Vagina (tissue), 2 donors: Measurements from ENCODE around the gene GRIPAP1. TPM values are rescaled to one million over a fixed set of nuclear protein-coding genes. Genes with fewer than 3 reads are reported as not detected.
"Not testable (repeated sequence)": the region's sequence is repeated elsewhere in the genome, so short reads cannot be mapped to it uniquely, and the experiment has no call there.

ENCODE experiments used
- DNase-seq, 2 donors: peaks; one replicate each; pipeline ENCODE4 v3.0.0-alpha.2; 2017; ENCODE audit errors: extremely low spot score in 2 of 2
- H3K27ac ChIP-seq: fragments of 200-600 bp; sonication (generic); one replicate; pipeline ENCODE4 v1.5.1; 2019
- H3K27me3 ChIP-seq: fragments of 200-600 bp; sonication (generic); one replicate; pipeline ENCODE4 v1.5.1; 2019
- H3K36me3 ChIP-seq, 2 donors: fragments of 200-600 bp; sonication (generic); one replicate each; pipeline ENCODE4 v1.5.1; 2017 to 2019
- H3K4me1 ChIP-seq: fragments of 200-600 bp; sonication (generic); one replicate; pipeline ENCODE4 v1.5.1; 2019
- H3K4me3 ChIP-seq, 2 donors: fragments of 200-600 bp; sonication (generic); 1 replicate in 1 of 2; 2 replicates in 1 of 2; pipeline ENCODE4 v1.5.1; 2016 to 2019
- H3K9me3 ChIP-seq: fragments of 200-600 bp; sonication (generic); one replicate; pipeline ENCODE4 v1.5.1; 2019
- POLR2A ChIP-seq, 2 donors: fragments of 450-650 bp; IDR thresholded peaks; one replicate each; pipeline ENCODE4 v1.6.1; 2017; ENCODE audit warnings: antibody characterized with exemption in 2 of 2, mild to moderate bottlenecking in 2 of 2, moderate library complexity in 2 of 2
- POLR2AphosphoS5 ChIP-seq, 2 donors: sonication (generic); formaldehyde crosslinking; IDR thresholded peaks; one replicate each; pipeline ENCODE4 v1.9.0; 2017; ENCODE audit warnings: antibody characterized with exemption in 2 of 2, mild to moderate bottlenecking in 2 of 2, low read depth in 1 of 2; ENCODE audit not compliant: insufficient read depth in 1 of 2
- intact Hi-C: fragments of 100-400 bp; cut with DNase I; formaldehyde crosslinking; loops from one replicate; pipeline ENCODE4 v1.15.1; 2023
- total RNA-seq: library from RNA; depleted of rRNA; stranded (reverse); fragments of >200 nt; gene quantifications from one replicate; pipeline ENCODE4 v1.2.3, GENCODE V29; 2016
- TF ChIP-seq, protein P1 (sequence below), 3 experiments: fragments of 450-650 bp in 2 of 3; fragments of 200-600 bp in 1 of 3; sonication (generic) in 1 of 3; IDR thresholded peaks; one replicate each; pipeline ENCODE4 v1.5.1; 2017 to 2019; ENCODE audit warnings: antibody characterized with exemption in 3 of 3, mild to moderate bottlenecking in 2 of 3, moderate library complexity in 2 of 3

Gene GRIPAP1
- total RNA-seq, 1 donor from 2014 or later = 27.5 TPM

GRCh38 chrX:48983081-48983480 is 19.0 kb downstream of the GRIPAP1 start:
- Histone ChIP-seq H3K9me3 (no peaks in the 10 kb centered on the region), H3K36me3 (peaks cover 0 to 28% of the 10 kb centered on the region in 2 donors), H3K4me3 (no peak overlapping the region), H3K4me1 (no peaks in the 10 kb centered on the region), H3K27me3 (no peaks in the 10 kb centered on the region), H3K27ac (no peak overlapping the region)
- TF ChIP-seq POLR2A (IDR thresholded peaks at IDR 0.05) (no peak), POLR2AphosphoS5 (IDR thresholded peaks at IDR 0.05; ENCODE audit: insufficient read depth in 1 of 2, low read depth in 1 of 2) (no peak)
- TF ChIP-seq, protein P1, sequence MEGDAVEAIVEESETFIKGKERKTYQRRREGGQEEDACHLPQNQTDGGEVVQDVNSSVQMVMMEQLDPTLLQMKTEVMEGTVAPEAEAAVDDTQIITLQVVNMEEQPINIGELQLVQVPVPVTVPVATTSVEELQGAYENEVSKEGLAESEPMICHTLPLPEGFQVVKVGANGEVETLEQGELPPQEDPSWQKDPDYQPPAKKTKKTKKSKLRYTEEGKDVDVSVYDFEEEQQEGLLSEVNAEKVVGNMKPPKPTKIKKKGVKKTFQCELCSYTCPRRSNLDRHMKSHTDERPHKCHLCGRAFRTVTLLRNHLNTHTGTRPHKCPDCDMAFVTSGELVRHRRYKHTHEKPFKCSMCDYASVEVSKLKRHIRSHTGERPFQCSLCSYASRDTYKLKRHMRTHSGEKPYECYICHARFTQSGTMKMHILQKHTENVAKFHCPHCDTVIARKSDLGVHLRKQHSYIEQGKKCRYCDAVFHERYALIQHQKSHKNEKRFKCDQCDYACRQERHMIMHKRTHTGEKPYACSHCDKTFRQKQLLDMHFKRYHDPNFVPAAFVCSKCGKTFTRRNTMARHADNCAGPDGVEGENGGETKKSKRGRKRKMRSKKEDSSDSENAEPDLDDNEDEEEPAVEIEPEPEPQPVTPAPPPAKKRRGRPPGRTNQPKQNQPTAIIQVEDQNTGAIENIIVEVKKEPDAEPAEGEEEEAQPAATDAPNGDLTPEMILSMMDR (IDR thresholded peaks at IDR 0.05) = no peak
- no peak for DNase-seq
- intact Hi-C loops = no loop called here

DNA sequence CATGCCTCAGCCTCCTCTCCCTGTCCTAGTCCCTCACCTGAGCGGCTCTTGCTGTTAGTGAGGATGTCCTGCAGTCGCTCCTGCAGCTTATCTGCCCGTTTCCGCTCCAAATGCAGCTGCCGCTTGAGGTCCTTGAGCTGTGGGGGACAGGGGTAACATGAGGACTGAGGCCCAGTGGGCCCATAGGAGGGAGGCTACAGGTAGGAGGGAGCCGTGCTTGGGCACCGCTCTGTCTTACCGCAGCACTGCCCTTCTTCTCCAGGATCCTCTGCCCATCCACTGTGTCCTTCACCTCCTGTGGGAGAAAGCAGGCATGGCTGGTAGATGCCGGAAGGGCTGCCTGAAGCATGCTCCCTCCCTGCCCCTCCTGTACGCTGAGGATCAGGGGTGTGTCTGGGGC is 20.9 kb downstream of the GRIPAP1 start:
- DNase-seq = no peak
- peaks cover 0 to 25% of the 10 kb centered on the region in 2 donors for H3K36me3 ChIP-seq
- H3K4me3 ChIP-seq = no peak overlapping the region
- no peaks in the 10 kb centered on the region for H3K4me1 ChIP-seq
- H3K9me3 ChIP-seq = no peaks in the 10 kb centered on the region
- no peak overlapping the region for H3K27ac ChIP-seq
- no peaks in the 10 kb centered on the region for H3K27me3 ChIP-seq
- no peak for TF ChIP-seq POLR2AphosphoS5 (IDR thresholded peaks at IDR 0.05; ENCODE audit: insufficient read depth in 1 of 2, low read depth in 1 of 2)
- TF ChIP-seq, protein P1 (IDR thresholded peaks at IDR 0.05) = no peak
- no peak for TF ChIP-seq POLR2A (IDR thresholded peaks at IDR 0.05)
- intact Hi-C loops = no loop called here

DNA sequence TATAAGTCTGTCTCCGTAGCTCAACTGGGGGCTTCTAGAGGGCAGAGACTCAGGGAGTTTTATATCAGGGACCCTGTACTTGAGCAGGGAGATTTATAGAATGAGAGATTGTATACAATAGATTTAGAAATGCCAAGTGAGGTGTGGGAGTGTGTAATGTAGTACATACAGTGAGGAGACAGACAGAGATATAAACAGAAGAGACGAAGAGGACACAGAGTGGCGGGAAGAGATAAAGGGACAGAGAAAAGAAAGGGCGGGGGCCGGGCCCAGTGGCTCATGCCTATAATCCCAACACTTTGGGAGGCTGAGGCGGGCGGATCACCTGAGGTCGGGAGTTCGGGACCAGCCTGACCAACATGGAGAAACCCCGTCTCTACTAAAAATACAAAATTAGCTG is 21.7 kb downstream of the GRIPAP1 start:
- H3K36me3 ChIP-seq = peaks cover 0 to 23% of the 10 kb centered on the region in 2 donors
- H3K9me3 ChIP-seq, H3K27me3 ChIP-seq, intact Hi-C loops, H3K4me3 ChIP-seq, H3K4me1 ChIP-seq, H3K27ac ChIP-seq, DNase-seq: not testable (repeated sequence)

- peak in 1 of 2 donors; percentile 43 for DNase-seq
- Histone ChIP-seq H3K36me3 (peaks cover 0 to 17% of the 10 kb centered on the region in 2 donors), H3K27me3 (no peaks in the 10 kb centered on the region), H3K4me3 (no peak overlapping the region), H3K4me1 (no peaks in the 10 kb centered on the region), H3K27ac (no peak overlapping the region), H3K9me3 (no peaks in the 10 kb centered on the region)
- intact Hi-C loops = no loop called here
- TF ChIP-seq, protein P1 (IDR thresholded peaks at IDR 0.05) = no peak
- TF ChIP-seq POLR2A (IDR thresholded peaks at IDR 0.05) (no peak), POLR2AphosphoS5 (IDR thresholded peaks at IDR 0.05; ENCODE audit: insufficient read depth in 1 of 2, low read depth in 1 of 2) (no peak)
Measured at GRCh38 chrX:48978226-48978625, 23.8 kb downstream of the GRIPAP1 start.

DNA sequence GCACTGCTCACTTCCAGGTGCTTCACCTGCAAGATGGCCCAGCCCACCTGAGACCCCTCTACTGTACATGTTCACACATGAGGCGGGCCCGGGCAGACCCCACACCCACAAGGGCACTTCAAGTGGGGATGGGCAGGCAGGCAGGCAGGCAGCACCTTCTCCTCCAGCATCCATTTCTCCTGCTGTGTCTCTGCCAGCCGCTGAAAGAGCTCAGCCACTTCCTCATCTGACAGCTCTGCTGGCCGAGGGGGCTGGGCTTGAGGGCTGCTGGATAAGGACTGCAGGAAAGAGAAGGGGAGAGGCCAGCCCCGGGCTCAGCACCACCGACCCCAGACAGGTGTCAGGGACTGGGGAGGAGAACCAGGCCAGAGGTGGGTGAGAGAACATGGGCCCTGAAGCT is 26.0 kb downstream of the GRIPAP1 start:
- H3K27me3 ChIP-seq = no peaks in the 10 kb centered on the region
- TF ChIP-seq POLR2AphosphoS5 (IDR thresholded peaks at IDR 0.05; ENCODE audit: insufficient read depth in 1 of 2, low read depth in 1 of 2) = no peak
- TF ChIP-seq, protein P1 (IDR thresholded peaks at IDR 0.05) = no peak
- no peak for DNase-seq
- H3K36me3 ChIP-seq = peaks cover 0 to 2% of the 10 kb centered on the region in 2 donors
- H3K4me3 ChIP-seq = no peak overlapping the region
- H3K9me3 ChIP-seq = no peaks in the 10 kb centered on the region
- intact Hi-C loops = no loop called here
- no peak overlapping the region for H3K27ac ChIP-seq
- H3K4me1 ChIP-seq = peaks cover 4% of the 10 kb centered on the region

DNA sequence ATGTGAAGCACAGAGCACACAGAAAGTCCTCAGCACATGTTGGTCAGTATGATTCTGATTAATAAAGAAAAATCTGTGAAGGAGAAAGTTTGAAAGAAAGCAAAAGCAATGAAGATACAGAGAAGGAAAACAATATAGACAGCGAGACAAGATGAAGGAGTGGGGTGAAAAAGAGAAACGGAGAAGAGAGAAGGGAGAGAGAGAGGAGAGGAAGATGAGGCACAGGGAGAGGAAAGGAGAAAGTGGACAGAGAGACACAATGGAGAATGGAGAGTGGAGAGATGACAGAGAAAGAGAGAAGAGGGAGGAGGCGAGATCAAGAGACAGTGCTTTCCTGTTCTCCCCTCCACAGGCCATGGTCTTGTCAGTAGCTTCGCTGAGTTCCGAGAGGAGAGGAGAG is 26.5 kb downstream of the GRIPAP1 start:
- no peak for TF ChIP-seq POLR2A (IDR thresholded peaks at IDR 0.05)
- TF ChIP-seq, protein P1 (IDR thresholded peaks at IDR 0.05) = no peak
- no peak for TF ChIP-seq POLR2AphosphoS5 (IDR thresholded peaks at IDR 0.05; ENCODE audit: insufficient read depth in 1 of 2, low read depth in 1 of 2)

More for the DNA sequence above, 26.5 kb downstream of the GRIPAP1 start:
- H3K4me3 ChIP-seq = no peak overlapping the region
- H3K36me3 ChIP-seq = no peaks in the 10 kb centered on the region
- DNase-seq = no peak
- no peaks in the 10 kb centered on the region for H3K9me3 ChIP-seq
- no peak overlapping the region for H3K27ac ChIP-seq
- H3K27me3 ChIP-seq = no peaks in the 10 kb centered on the region
- intact Hi-C loops = no loop called here
- H3K4me1 ChIP-seq = peaks cover 8% of the 10 kb centered on the region
